ENCODE measurements around the gene MSANTD3. TPM values are rescaled to one million over a fixed set of nuclear protein-coding genes. Genes with fewer than 3 reads are reported as not detected.

The MSANTD3 gene
- total and polyA plus RNA-seq, 2 of the 13 experiments (the other 11 are each of a cell fraction or from before 2014, with no cell fraction given): 10.1 to 19.2 TPM

DNA sequence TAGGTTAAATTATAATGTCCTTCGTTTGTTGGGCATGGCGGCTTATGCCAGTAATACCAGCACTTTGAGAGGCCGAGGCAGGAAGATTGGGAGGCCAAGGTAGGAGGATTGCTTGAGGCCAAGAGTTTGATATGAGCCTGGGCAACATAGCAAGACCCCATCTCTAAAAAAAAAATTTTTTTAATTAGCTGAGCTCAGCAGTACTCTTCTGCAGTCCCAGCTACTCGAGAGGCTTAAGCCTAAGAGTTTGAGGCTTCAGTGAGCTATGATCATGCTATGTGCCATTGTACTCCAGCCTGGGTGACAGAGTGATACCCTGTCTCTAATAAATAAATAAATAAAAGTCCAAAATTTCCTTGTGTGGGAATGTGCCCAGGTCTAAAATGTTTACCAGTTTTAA, 9.1 kb upstream of the MSANTD3 start (continued):
- TF ChIP-seq, protein P1, sequence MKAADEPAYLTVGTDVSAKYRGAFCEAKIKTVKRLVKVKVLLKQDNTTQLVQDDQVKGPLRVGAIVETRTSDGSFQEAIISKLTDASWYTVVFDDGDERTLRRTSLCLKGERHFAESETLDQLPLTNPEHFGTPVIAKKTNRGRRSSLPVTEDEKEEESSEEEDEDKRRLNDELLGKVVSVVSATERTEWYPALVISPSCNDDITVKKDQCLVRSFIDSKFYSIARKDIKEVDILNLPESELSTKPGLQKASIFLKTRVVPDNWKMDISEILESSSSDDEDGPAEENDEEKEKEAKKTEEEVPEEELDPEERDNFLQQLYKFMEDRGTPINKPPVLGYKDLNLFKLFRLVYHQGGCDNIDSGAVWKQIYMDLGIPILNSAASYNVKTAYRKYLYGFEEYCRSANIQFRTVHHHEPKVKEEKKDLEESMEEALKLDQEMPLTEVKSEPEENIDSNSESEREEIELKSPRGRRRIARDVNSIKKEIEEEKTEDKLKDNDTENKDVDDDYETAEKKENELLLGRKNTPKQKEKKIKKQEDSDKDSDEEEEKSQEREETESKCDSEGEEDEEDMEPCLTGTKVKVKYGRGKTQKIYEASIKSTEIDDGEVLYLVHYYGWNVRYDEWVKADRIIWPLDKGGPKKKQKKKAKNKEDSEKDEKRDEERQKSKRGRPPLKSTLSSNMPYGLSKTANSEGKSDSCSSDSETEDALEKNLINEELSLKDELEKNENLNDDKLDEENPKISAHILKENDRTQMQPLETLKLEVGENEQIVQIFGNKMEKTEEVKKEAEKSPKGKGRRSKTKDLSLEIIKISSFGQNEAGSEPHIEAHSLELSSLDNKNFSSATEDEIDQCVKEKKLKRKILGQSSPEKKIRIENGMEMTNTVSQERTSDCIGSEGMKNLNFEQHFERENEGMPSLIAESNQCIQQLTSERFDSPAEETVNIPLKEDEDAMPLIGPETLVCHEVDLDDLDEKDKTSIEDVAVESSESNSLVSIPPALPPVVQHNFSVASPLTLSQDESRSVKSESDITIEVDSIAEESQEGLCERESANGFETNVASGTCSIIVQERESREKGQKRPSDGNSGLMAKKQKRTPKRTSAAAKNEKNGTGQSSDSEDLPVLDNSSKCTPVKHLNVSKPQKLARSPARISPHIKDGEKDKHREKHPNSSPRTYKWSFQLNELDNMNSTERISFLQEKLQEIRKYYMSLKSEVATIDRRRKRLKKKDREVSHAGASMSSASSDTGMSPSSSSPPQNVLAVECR (CRISPR knock-in tag; IDR thresholded peaks at IDR 0.05; ENCODE audit: borderline replicate concordance): no peak
- TF ChIP-seq ZBTB8A (CRISPR knock-in tag; IDR thresholded peaks at IDR 0.05; ENCODE audit: borderline replicate concordance, low read depth): no peak

- H4K20me1 ChIP-seq (ENCODE audit: insufficient read depth, low read length): no peaks in the 10 kb centered on the region
- intact Hi-C loops (cut with micrococcal nuclease; ENCODE audit: unreplicated experiment) (no loop called here), in situ Hi-C loops (cut with HindIII; ENCODE audit: extremely low pct_ligation_motif_present, low pct_unique_long_range_greater_than_20kb) (no loop called here)
- CTCF ChIA-PET (ENCODE audit: low intra/inter-chr PET ratio, low total read pairs): no interaction called here
- DNase-seq (ENCODE audit: low spot score) (no peak), FAIRE-seq (no peak), ATAC-seq (no peak; the same call in 1 of the 3 replicates)
- no peak overlapping the region for H3K9ac ChIP-seq (ENCODE audit: insufficient read depth, low read depth, low read length)
- no peaks in the 10 kb centered on the region for H3K9me3 ChIP-seq (ENCODE audit: low read length)
- H3K27ac ChIP-seq (ENCODE audit: extremely low read length, insufficient read depth, low read length): no peak overlapping the region
- no peaks in the 10 kb centered on the region for H3K36me3 ChIP-seq (replicated peaks in 1 of 2; ENCODE audit: control insufficient read depth in 1 of 2, insufficient read depth in 2 of 2, low read length in 2 of 2)
- H3K4me1 ChIP-seq (ENCODE audit: insufficient read depth, low read length): peaks cover 17% of the 10 kb centered on the region
- POLR2A ChIA-PET: no interaction called here
- 0 out of 2 replicates have a peak overlapping the region, but pooled peaks have one; percentile 13 for H3K4me2 ChIP-seq (ENCODE audit: low read depth, low read length)
- WGBS (ENCODE audit: low lambda C conversion rate): 2% methylated on average over 3 of the region's 3 CpGs
- BruUV-seq (replicated peaks): no TSS peak
- H3K79me2 ChIP-seq (ENCODE audit: insufficient read depth, low read length): no peaks in the 10 kb centered on the region
- peak overlapping the region; percentile 57 for H2AFZ ChIP-seq (ENCODE audit: low read length)
- 0 out of 5 replicates have a peak, but pooled peaks cover 0 to 1% of the 10 kb centered on the region in 2 experiments for H3K27me3 ChIP-seq (ENCODE audit: control insufficient read depth in 1 of 2, insufficient read depth in 2 of 2, low read length in 2 of 2)
- no peak overlapping the region for H3K4me3 ChIP-seq (replicated peaks in 1 of 3; ENCODE audit: insufficient read depth in 1 of 3, low read depth in 2 of 3, low read length in 3 of 3)
- no peak for TF ChIP-seq KAT8 (CRISPR knock-in tag; IDR thresholded peaks at IDR 0.05)
- TF ChIP-seq, protein P2, sequence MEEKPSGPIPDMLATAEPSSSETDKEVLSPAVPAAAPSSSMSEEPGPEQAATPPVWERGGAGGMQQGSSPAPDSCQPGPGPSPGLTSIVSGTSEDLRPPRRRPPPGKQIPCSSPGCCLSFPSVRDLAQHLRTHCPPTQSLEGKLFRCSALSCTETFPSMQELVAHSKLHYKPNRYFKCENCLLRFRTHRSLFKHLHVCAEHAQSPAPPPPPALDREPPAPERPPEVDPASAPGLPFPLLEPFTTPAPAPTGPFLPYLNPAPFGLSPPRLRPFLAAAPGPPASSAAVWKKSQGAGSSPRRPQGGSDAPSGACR (CRISPR knock-in tag; IDR thresholded peaks at IDR 0.05): no peak
- TF ChIP-seq HOXD1 (CRISPR knock-in tag; IDR thresholded peaks at IDR 0.05): no peak
- no peak for TF ChIP-seq ZNF775 (CRISPR knock-in tag; IDR thresholded peaks at IDR 0.05; ENCODE audit: borderline replicate concordance)
- no peak for TF ChIP-seq ETS1 (CRISPR knock-in tag; IDR thresholded peaks at IDR 0.05)
- TF ChIP-seq PRDM4 (CRISPR knock-in tag; IDR thresholded peaks at IDR 0.05; ENCODE audit: borderline replicate concordance): no peak
- no peak for TF ChIP-seq ZSCAN12 (CRISPR knock-in tag; IDR thresholded peaks at IDR 0.05)
- no peak for TF ChIP-seq HOXA7 (CRISPR knock-in tag; IDR thresholded peaks at IDR 0.05)
Measured at GRCh38 chr9:100419166-100419565, 7.8 kb upstream of the MSANTD3 start.
